H1 (cell line): Measurements from ENCODE around the gene OSM. TPM values are rescaled to one million over a fixed set of nuclear protein-coding genes. Genes with fewer than 3 reads are reported as not detected.

Experiments
- CTCF ChIA-PET: fragments of 300-600 bp; sonication (Branson Sonifier 250); formaldehyde crosslinking; loops from one replicate; lab custom pipeline; 2021; ENCODE audit not compliant: partially characterized antibody; lab: Charles Lee
- POLR2A ChIA-PET: fragments of 300-600 bp; sonication (Branson Sonifier 250); formaldehyde crosslinking; loops from one replicate; lab custom pipeline; 2021; ENCODE audit warnings: inconsistent platforms; ENCODE audit not compliant: partially characterized antibody; lab: Charles Lee
- DNase-seq, 2 experiments: peaks; one replicate each; pipeline versions ENCODE4 v3.0.0 to v3.0.0-alpha.2; 2010 to 2022; ENCODE audit warnings: low spot score in 2 of 2, low read depth in 1 of 2, mixed read lengths in 1 of 2
- FAIRE-seq: peaks from 2 replicates; lab custom pipeline; 2011; peaks lifted over from hg19 to GRCh38; lab: Jason Lieb, UNC
- H2AFZ ChIP-seq: 2 replicates; pipeline ENCODE4 v1.8.1; 2012; ENCODE audit warnings: low read length, inconsistent platforms
- H2AK5ac ChIP-seq: 2 replicates; pipeline ENCODE4 v1.6.1; 2013; ENCODE audit warnings: low read depth, low read length
- H2BK120ac ChIP-seq: replicated peaks from 2 replicates; pipeline ENCODE3; 2013; ENCODE audit warnings: low read depth, low read length, inconsistent platforms
- H2BK12ac ChIP-seq: 2 replicates; pipeline ENCODE4 v1.6.1; 2013; ENCODE audit warnings: low read depth, low read length
- H2BK15ac ChIP-seq: 2 replicates; pipeline ENCODE4 v1.6.1; 2013; ENCODE audit warnings: low read length
- H2BK20ac ChIP-seq: 2 replicates; pipeline ENCODE4 v1.6.1; 2013; ENCODE audit warnings: low read length
- H2BK5ac ChIP-seq: 2 replicates; pipeline ENCODE4 v1.6.1; 2013; ENCODE audit warnings: low read depth, low read length
- H3K14ac ChIP-seq: 2 replicates; pipeline ENCODE4 v1.6.1; 2013; ENCODE audit warnings: inconsistent platforms; ENCODE audit not compliant: insufficient read length
- H3K18ac ChIP-seq: 2 replicates; pipeline ENCODE4 v1.6.1; 2013; ENCODE audit warnings: low read length; ENCODE audit errors: extremely low read depth
- H3K23ac ChIP-seq: 2 replicates; pipeline ENCODE4 v1.6.1; 2013; ENCODE audit warnings: inconsistent platforms; ENCODE audit not compliant: insufficient read length
- H3K23me2 ChIP-seq: 2 replicates; pipeline ENCODE4 v1.6.1; 2013; ENCODE audit warnings: low read depth, low read length
- H3K27ac ChIP-seq: 2 replicates; pipeline ENCODE4 v1.6.1; 2011; ENCODE audit warnings: low read depth, low read length, inconsistent platforms
- H3K27me3 ChIP-seq, 4 experiments: replicated peaks in 1 of 4; 1 replicate in 1 of 4; 2 replicates in 3 of 4; pipeline versions ENCODE4 v1.6.1 to v1.8.1; 2011 to 2013; ENCODE audit warnings: low read length in 3 of 4, mild to moderate bottlenecking in 3 of 4, inconsistent platforms in 2 of 4, mixed read lengths in 2 of 4, moderate library complexity in 1 of 4; ENCODE audit not compliant: control insufficient read depth in 3 of 4, insufficient read depth in 3 of 4; ENCODE audit errors: extremely low read depth in 1 of 4
- H3K36me3 ChIP-seq, 4 experiments: 2 replicates each; pipeline versions ENCODE4 v1.6.1 to v1.8.1; 2011 to 2013; ENCODE audit warnings: mild to moderate bottlenecking in 4 of 4, low read length in 3 of 4, moderate library complexity in 2 of 4, control low read depth in 1 of 4, inconsistent platforms in 1 of 4; ENCODE audit not compliant: insufficient read depth in 4 of 4, control insufficient read depth in 2 of 4
- H3K4ac ChIP-seq: replicated peaks from 2 replicates; pipeline ENCODE3; 2013; ENCODE audit warnings: low read length, low read depth, mixed read lengths, inconsistent platforms; ENCODE audit not compliant: insufficient read length
- H3K4me1 ChIP-seq, 4 experiments: replicated peaks in 1 of 4; 1 replicate in 1 of 4; 2 replicates in 3 of 4; pipeline versions ENCODE4 v1.6.1 to v1.8.1; 2011 to 2013; ENCODE audit warnings: low read length in 3 of 4, inconsistent platforms in 2 of 4, mixed read lengths in 1 of 4; ENCODE audit not compliant: insufficient read depth in 4 of 4, control insufficient read depth in 3 of 4
- H3K4me2 ChIP-seq, 2 experiments: 2 replicates each; pipeline versions ENCODE4 v1.6.1 to v1.8.1; 2011 to 2013; ENCODE audit warnings: low read depth in 2 of 2, low read length in 2 of 2, control low read depth in 1 of 2, inconsistent platforms in 1 of 2, mild to moderate bottlenecking in 1 of 2; ENCODE audit not compliant: insufficient read depth in 1 of 2
- H3K4me3 ChIP-seq, 4 experiments: fragments of 200-600, 300-600 bp in 1 of 4; sonication (generic), shearing (Covaris generic), sonication (Bioruptor Twin) in 1 of 4; 2 replicates each; pipeline versions ENCODE4 v1.5.1 to v1.8.1; 2011 to 2016; ENCODE audit warnings: low read length in 4 of 4, low read depth in 3 of 4, control low read depth in 2 of 4, inconsistent platforms in 2 of 4, mild to moderate bottlenecking in 2 of 4, mixed read lengths in 1 of 4, moderate library complexity in 1 of 4; ENCODE audit not compliant: insufficient read depth in 2 of 4; ENCODE audit errors: extremely low read depth in 1 of 4
- H3K56ac ChIP-seq: replicated peaks from 2 replicates; pipeline ENCODE3; 2013; ENCODE audit warnings: low read depth, mild to moderate bottlenecking, mixed read lengths, low read length, inconsistent platforms; ENCODE audit not compliant: insufficient read length
- H3K79me1 ChIP-seq: 2 replicates; pipeline ENCODE4 v1.6.1; 2013; ENCODE audit warnings: low read depth, low read length, control low read depth
- H3K79me2 ChIP-seq, 2 experiments: 2 replicates each; pipeline versions ENCODE4 v1.6.1 to v1.8.1; 2012 to 2013; ENCODE audit warnings: low read length in 2 of 2, mild to moderate bottlenecking in 2 of 2, inconsistent platforms in 1 of 2; ENCODE audit not compliant: insufficient read depth in 2 of 2, control insufficient read depth in 1 of 2
- H3K9ac ChIP-seq, 4 experiments: replicated peaks in 1 of 4; 1 replicate in 1 of 4; 2 replicates in 3 of 4; pipeline versions ENCODE4 v1.6.1 to v1.8.1; 2011 to 2013; ENCODE audit warnings: low read depth in 3 of 4, low read length in 3 of 4, control low read depth in 2 of 4, mild to moderate bottlenecking in 2 of 4, moderate library complexity in 2 of 4, inconsistent platforms in 1 of 4; ENCODE audit errors: extremely low read depth in 1 of 4
- H3K9me3 ChIP-seq, 2 experiments: 2 replicates each; pipeline versions ENCODE4 v1.6.1 to v1.8.1; 2012 to 2013; ENCODE audit warnings: mild to moderate bottlenecking in 2 of 2, moderate library complexity in 2 of 2, control low read depth in 1 of 2, inconsistent platforms in 1 of 2, low read depth in 1 of 2, low read length in 1 of 2, mixed read lengths in 1 of 2; ENCODE audit not compliant: insufficient read depth in 2 of 2
- H4K20me1 ChIP-seq, 2 experiments: replicated peaks in 1 of 2; 2 replicates each; pipeline versions ENCODE3 to v1.8.1; 2011 to 2013; ENCODE audit warnings: inconsistent platforms in 2 of 2, low read length in 2 of 2, mild to moderate bottlenecking in 1 of 2; ENCODE audit not compliant: insufficient read depth in 2 of 2, control insufficient read depth in 1 of 2
- H4K5ac ChIP-seq: 2 replicates; pipeline ENCODE4 v1.6.1; 2013; ENCODE audit warnings: low read length, low read depth, mixed read lengths, inconsistent platforms; ENCODE audit not compliant: insufficient read length
- H4K8ac ChIP-seq: 2 replicates; pipeline ENCODE4 v1.8.0; 2013; ENCODE audit warnings: mild to moderate bottlenecking, moderate library complexity, low read length, inconsistent platforms; ENCODE audit not compliant: insufficient read depth; ENCODE audit errors: extremely low read depth
- H4K91ac ChIP-seq: replicated peaks from 2 replicates; pipeline ENCODE3; 2013; ENCODE audit warnings: low read length, mixed read lengths, inconsistent platforms; ENCODE audit not compliant: insufficient read length
- ASH2L ChIP-seq: fragments of 200-600, 300-600 bp; sonication (generic); IDR thresholded peaks from one replicate; pipeline ENCODE4 v1.7.1; 2017; ENCODE audit warnings: low read length
- BRCA1 ChIP-seq: IDR thresholded peaks from 2 replicates; pipeline ENCODE4 v1.6.1; 2012; ENCODE audit warnings: low read depth, low read length, improper control_type of control experiment
- CBX5 ChIP-seq: fragments of 300-800, 300-1000 bp; sonication (generic); IDR thresholded peaks from 2 replicates; pipeline ENCODE4 v1.7.1; 2016; ENCODE audit warnings: antibody characterized with exemption, low read length, low read depth
- JUN ChIP-seq: IDR thresholded peaks from 2 replicates; pipeline ENCODE4 v1.6.1; 2011; ENCODE audit warnings: low read depth, mild to moderate bottlenecking, improper control_type of control experiment, low read length
- KDM1A ChIP-seq: fragments of 200-600, 300-600 bp; sonication (generic); IDR thresholded peaks from 2 replicates; pipeline ENCODE4 v1.7.1; 2016; ENCODE audit warnings: mild to moderate bottlenecking, low read length, borderline replicate concordance
- RBBP5 ChIP-seq: IDR thresholded peaks from 2 replicates; pipeline ENCODE4 v1.7.1; 2012; ENCODE audit warnings: low read depth, mild to moderate bottlenecking, inconsistent platforms, low read length, moderate library complexity, borderline replicate concordance
- SIN3A ChIP-seq, 2 experiments: IDR thresholded peaks in 1 of 2; conservative IDR thresholded peaks in 1 of 2; 2 replicates each; pipeline ENCODE4 v1.6.1; 2011 to 2012; ENCODE audit warnings: low read length in 2 of 2, improper control_type of control experiment in 1 of 2, low read depth in 1 of 2, mild to moderate bottlenecking in 1 of 2
- SP4 ChIP-seq: IDR thresholded peaks from 2 replicates; pipeline ENCODE4 v1.6.1; 2012; ENCODE audit warnings: low read length, inconsistent platforms
- TEAD4 ChIP-seq: IDR thresholded peaks from 2 replicates; pipeline ENCODE4 v1.6.1; 2012; ENCODE audit warnings: low read depth, low read length, inconsistent platforms, mixed read lengths
- WGBS, 2 experiments: shearing (Covaris generic) in 1 of 2; methylation state at CpG; one replicate each; pipeline versions ENCODE4 v1.1.6 to v1.1.7; 2013 to 2015; ENCODE audit warnings: low lambda C conversion rate in 2 of 2, mixed read lengths in 2 of 2, inconsistent platforms in 1 of 2, low coverage in 1 of 2, missing lambda C conversion rate in 1 of 2; ENCODE audit not compliant: insufficient replicate concordance in 2 of 2, insufficient coverage in 1 of 2, insufficient read length in 1 of 2; ENCODE audit errors: extremely low coverage in 1 of 2, missing lambda C conversion rate in 1 of 2; 5-methylcytosine and 5-hydroxymethylcytosine counted together
- polyA plus RNA-seq, 7 experiments: library from polyadenylated mRNA; depleted of rRNA in 3 of 7; stranded (reverse) in 5 of 7; unstranded in 2 of 7; fragments of >200 nt in 5 of 7; fragments of 200-250 nt in 2 of 7; gene quantifications; 1 replicate in 5 of 7; 2 replicates in 1 of 7; 4 replicates in 1 of 7; pipeline versions ENCODE4 v1.2.1 to v1.2.3, GENCODE V29; 2011 to 2013; ENCODE audit warnings: missing spikeins in 2 of 7, mixed read lengths in 2 of 7
- total RNA-seq: library from RNA; stranded (reverse); fragmentation: NEBNext Ultra II Directional; extraction: Animal tissue kit (Norgen Biotek cat#: 25700); gene quantifications from 2 replicates; pipeline ENCODE4 v1.2.1, GENCODE V29; 2021

OSM gene
- total and polyA plus RNA-seq, 2 of the 8 experiments (the other 6 are each of a cell fraction or from before 2014, with no cell fraction given) = not detected

GRCh38 chr22:30221121-30221992, 45.3 kb downstream of the OSM start:
- H3K4ac ChIP-seq = no peak overlapping the region
- no peaks in the 10 kb centered on the region for H3K36me3 ChIP-seq
- H2BK5ac ChIP-seq = no peak overlapping the region
- no peak overlapping the region for H3K4me2 ChIP-seq
- no peak overlapping the region for H2AFZ ChIP-seq
- no peak overlapping the region for H4K91ac ChIP-seq
- peaks cover 0 to 2% of the 10 kb centered on the region in 2 experiments for H4K20me1 ChIP-seq
- H3K18ac ChIP-seq = no peak overlapping the region; the same call in 1 of the 2 replicates
- H4K5ac ChIP-seq = no peak overlapping the region
- POLR2A ChIA-PET = interaction anchor here (0.5 to 0.6 kb wide), 2 partner anchors 645 to 675 kb away, joined by 3 to 4 read pairs; no protein-coding TSS in a partner anchor
- no peak overlapping the region for H2BK12ac ChIP-seq
- peaks cover 0 to 4% (median 0%) of the 10 kb centered on the region in 4 experiments; a peak in 1 of 7 replicates for H3K4me1 ChIP-seq
- no peak overlapping the region for H3K23ac ChIP-seq
- FAIRE-seq (no peak), DNase-seq (no peak)
- 87% methylated on average over 23 of the region's 26 CpGs; no CpG with 5 or more reads in 1 of the 2 experiments for WGBS, 2 experiments
- CTCF ChIA-PET = interaction anchor here (0.6 kb wide), 1 partner anchor 459 kb away, joined by 4 read pairs; no protein-coding TSS in a partner anchor
- H2AK5ac ChIP-seq = no peak overlapping the region
- H3K56ac ChIP-seq = no peak overlapping the region
- H3K79me1 ChIP-seq = no peaks in the 10 kb centered on the region; the same call in 1 of the 2 replicates
- no peak overlapping the region for H3K14ac ChIP-seq
- H3K9ac ChIP-seq = no peak overlapping the region
- no peak overlapping the region for H3K27ac ChIP-seq
- no peaks in the 10 kb centered on the region; the same call in none of the 2 replicates for H3K23me2 ChIP-seq
- H4K8ac ChIP-seq = no peak overlapping the region; the same call in 1 of the 2 replicates
- H2BK15ac ChIP-seq = no peak overlapping the region
- H3K9me3 ChIP-seq = no peaks in the 10 kb centered on the region
- H3K27me3 ChIP-seq = peaks cover 0 to 3% (median 0%) of the 10 kb centered on the region in 4 experiments; a peak in 1 of 7 replicates
- no peak overlapping the region for H3K4me3 ChIP-seq
- H3K79me2 ChIP-seq = no peaks in the 10 kb centered on the region
- no peak overlapping the region for H2BK20ac ChIP-seq
- no peak overlapping the region for H2BK120ac ChIP-seq
- no peak for TF ChIP-seq SIN3A (conservative IDR thresholded peaks at IDR 0.05 in 1 of 2, IDR thresholded peaks at IDR 0.05 in 1 of 2; ENCODE audit: low read depth in 1 of 2, low read length in 2 of 2)
- no peak for TF ChIP-seq ASH2L
- TF ChIP-seq BRCA1 = no peak
- no peak for TF ChIP-seq JUN
- no peak for TF ChIP-seq SP4
- no peak for TF ChIP-seq RBBP5
- no peak for TF ChIP-seq KDM1A
- no peak for TF ChIP-seq TEAD4
- TF ChIP-seq CBX5 = no peak
